SK-N-SH (cell line): ENCODE results near the gene TMEM126B. TPM values are rescaled to one million over a fixed set of nuclear protein-coding genes. Genes with fewer than 3 reads are reported as not detected.

ENCODE experiments used
- CTCF ChIA-PET: fragments of 300-600, 350-600 bp; formaldehyde crosslinking; extraction: SDS; loops from one replicate; lab custom pipeline; 2021; lab: Yijun Ruan, JAX
- POLR2A ChIA-PET: fragments of 350-600 bp; sonication (Branson Sonifier 250); formaldehyde crosslinking; extraction: SDS; loops from one replicate; lab custom pipeline; 2020; ENCODE audit warnings: antibody characterized with exemption, inconsistent platforms; lab: Yijun Ruan, JAX
- DNase-seq: peaks from one replicate; pipeline ENCODE4 v3.0.0; 2012
- H2AFZ ChIP-seq: fragments of 200-600 bp; sonication (generic); 2 replicates; pipeline ENCODE4 v1.8.1; 2016; ENCODE audit warnings: antibody characterized with exemption, mild to moderate bottlenecking, low read depth
- H3F3A ChIP-seq: fragments of 200-600 bp; sonication (generic); replicated peaks from 2 replicates; pipeline ENCODE3; 2016; ENCODE audit warnings: antibody characterized with exemption, mild to moderate bottlenecking; ENCODE audit not compliant: insufficient read depth
- H3K27ac ChIP-seq, 2 experiments: fragments of 200-500 bp in 1 of 2; fragments of 200-600 bp in 1 of 2; sonication (Bioruptor generic) in 1 of 2; sonication (generic), shearing (Covaris generic) in 1 of 2; 2 replicates each; pipeline versions ENCODE4 v1.5.1 to v1.6.1; 2014 to 2016; ENCODE audit warnings: low read depth in 2 of 2, inconsistent platforms in 1 of 2, low read length in 1 of 2, mild to moderate bottlenecking in 1 of 2, mixed read lengths in 1 of 2
- H3K27me3 ChIP-seq: fragments of 200-600 bp; sonication (generic), shearing (Covaris generic); 2 replicates; pipeline ENCODE4 v1.6.1; 2016; ENCODE audit warnings: mixed run types; ENCODE audit not compliant: insufficient read depth
- H3K36me3 ChIP-seq, 2 experiments: fragments of 200-500 bp in 1 of 2; fragments of 200-600 bp in 1 of 2; sonication (Bioruptor generic) in 1 of 2; sonication (generic) in 1 of 2; replicated peaks in 1 of 2; 2 replicates each; pipeline versions ENCODE3 to v1.5.1; 2014 to 2016; ENCODE audit warnings: low read length in 1 of 2, mild to moderate bottlenecking in 1 of 2; ENCODE audit not compliant: insufficient read depth in 2 of 2, control insufficient read depth in 1 of 2
- H3K4me1 ChIP-seq, 2 experiments: fragments of 200-500 bp in 1 of 2; fragments of 200-600 bp in 1 of 2; sonication (Bioruptor generic) in 1 of 2; sonication (generic), shearing (Covaris generic) in 1 of 2; 2 replicates each; pipeline versions ENCODE4 v1.5.1 to v1.6.1; 2014 to 2016; ENCODE audit warnings: low read depth in 1 of 2, low read length in 1 of 2, mixed run types in 1 of 2; ENCODE audit not compliant: insufficient read depth in 2 of 2, control insufficient read depth in 1 of 2
- H3K4me2 ChIP-seq: fragments of 200-600 bp; sonication (generic), shearing (Covaris generic); 2 replicates; pipeline ENCODE4 v1.6.1; 2017; ENCODE audit warnings: mixed run types
- H3K4me3 ChIP-seq, 2 experiments: fragments of 200-500 bp in 1 of 2; fragments of 200-600 bp in 1 of 2; sonication (Bioruptor generic) in 1 of 2; sonication (generic), shearing (Covaris generic) in 1 of 2; 2 replicates each; pipeline versions ENCODE4 v1.5.1 to v1.8.1; 2014 to 2016; ENCODE audit warnings: low read depth in 2 of 2, inconsistent platforms in 1 of 2, low read length in 1 of 2, mild to moderate bottlenecking in 1 of 2, mixed read lengths in 1 of 2, moderate library complexity in 1 of 2
- H3K79me2 ChIP-seq: fragments of 200-600 bp; sonication (generic); 2 replicates; pipeline ENCODE4 v1.8.1; 2017; ENCODE audit warnings: mild to moderate bottlenecking; ENCODE audit not compliant: insufficient read depth
- H3K9ac ChIP-seq: fragments of 200-600 bp; sonication (generic); 2 replicates; pipeline ENCODE4 v1.6.1; 2017; ENCODE audit warnings: mixed run types
- H3K9me2 ChIP-seq: fragments of 200-600 bp; sonication (generic); 2 replicates; pipeline ENCODE4 v1.6.1; 2017; ENCODE audit warnings: mixed run types
- H3K9me3 ChIP-seq: fragments of 200-600 bp; sonication (generic); 2 replicates; pipeline ENCODE4 v1.6.1; 2017; ENCODE audit warnings: mixed run types, mild to moderate bottlenecking, moderate library complexity
- H4K20me1 ChIP-seq: fragments of 200-600 bp; sonication (generic); 2 replicates; pipeline ENCODE4 v1.6.1; 2017; ENCODE audit warnings: mild to moderate bottlenecking, mixed run types; ENCODE audit not compliant: insufficient read depth
- CHD2 ChIP-seq: fragments of 150-350 bp; IDR thresholded peaks from 2 replicates; pipeline ENCODE4 v1.6.1; 2018; ENCODE audit warnings: low read length; ENCODE audit not compliant: partially characterized antibody
- FOXJ3 ChIP-seq: sonication (generic); formaldehyde crosslinking; IDR thresholded peaks from 2 replicates; pipeline ENCODE4 v1.5.1; 2020; ENCODE audit warnings: mild to moderate bottlenecking, missing genetic modification reagents
- GATA2 ChIP-seq: sonication (generic); formaldehyde crosslinking; IDR thresholded peaks from 2 replicates; pipeline ENCODE4 v1.5.0; 2020; ENCODE audit warnings: mild to moderate bottlenecking, missing genetic modification reagents
- IRF3 ChIP-seq: fragments of 150-350 bp; IDR thresholded peaks from 2 replicates; pipeline ENCODE4 v1.6.1; 2016; ENCODE audit warnings: mild to moderate bottlenecking, low read depth, low read length
- MAX ChIP-seq: IDR thresholded peaks from 2 replicates; pipeline ENCODE4 v1.4.0; 2012; ENCODE audit warnings: low read depth
- MXI1 ChIP-seq: IDR thresholded peaks from 2 replicates; pipeline ENCODE4 v1.6.1; 2012; ENCODE audit warnings: mild to moderate bottlenecking, low read depth, low read length, improper control_type of control experiment
- PBX3 ChIP-seq: IDR thresholded peaks from 2 replicates; pipeline ENCODE4; 2012
- RAD21 ChIP-seq: IDR thresholded peaks from 2 replicates; pipeline ENCODE4 v1.6.1; 2012; ENCODE audit warnings: mild to moderate bottlenecking, low read length
- REST ChIP-seq: IDR thresholded peaks from 2 replicates; pipeline ENCODE4 v1.6.1; 2012; ENCODE audit warnings: mild to moderate bottlenecking, low read depth, low read length, moderate library complexity
- RFX5 ChIP-seq: IDR thresholded peaks from 2 replicates; pipeline ENCODE4 v1.6.1; 2012; ENCODE audit warnings: mild to moderate bottlenecking, improper control_type of control experiment, low read length
- RXRA ChIP-seq: IDR thresholded peaks from 2 replicates; pipeline ENCODE4 v1.4.0; 2012; ENCODE audit warnings: low read depth, mild to moderate bottlenecking, borderline replicate concordance
- SMC3 ChIP-seq: IDR thresholded peaks from 2 replicates; pipeline ENCODE4 v1.6.1; 2012; ENCODE audit warnings: low read depth, low read length, improper control_type of control experiment
- TAF1 ChIP-seq: IDR thresholded peaks from 2 replicates; pipeline ENCODE4 v1.6.1; 2012; ENCODE audit warnings: low read depth, mild to moderate bottlenecking, low read length, moderate library complexity, borderline replicate concordance
- USF1 ChIP-seq: IDR thresholded peaks from 2 replicates; pipeline ENCODE4 v1.4.0; 2012; ENCODE audit warnings: low read depth, borderline replicate concordance
- YY1 ChIP-seq: IDR thresholded peaks from 2 replicates; pipeline ENCODE4 v1.4.0; 2012; ENCODE audit warnings: low read depth, mild to moderate bottlenecking
- WGBS: methylation state at CpG from one replicate; pipeline ENCODE4 v1.1.6; 2017; ENCODE audit warnings: low lambda C conversion rate; 5-methylcytosine and 5-hydroxymethylcytosine counted together
- polyA plus RNA-seq, 3 experiments: library from polyadenylated mRNA; depleted of rRNA; stranded (reverse); fragments of >200 nt; gene quantifications; 2 replicates each; pipeline ENCODE4 v1.2.3, GENCODE V29; 2012

The TMEM126B gene
- polyA plus RNA-seq, 1 of the 3 experiments (the other 2 are of a cell fraction): 27.7 TPM

- WGBS: 1% methylated on average over 13 of the region's 13 CpGs
- Histone ChIP-seq H3K79me2 (peaks cover 51% of the 10 kb centered on the region), H4K20me1 (no peaks in the 10 kb centered on the region), H3K27me3 (no peaks in the 10 kb centered on the region), H3K4me1 (peaks cover 0 to 3% of the 10 kb centered on the region in 2 experiments; a peak in 3 of 4 replicates), H3K4me3 (peak overlapping the region; percentile 72 to 87), H3K36me3 (peaks cover 12% of the 10 kb centered on the region in 2 experiments), H3K9me2 (no peaks in the 10 kb centered on the region), H3K9me3 (no peaks in the 10 kb centered on the region), H3K9ac (peak overlapping the region; percentile 67; the same call in 1 of the 2 replicates), H3K4me2 (peak overlapping the region; percentile 65), H2AFZ (peak overlapping the region; percentile 74), H3F3A (no peaks in the 10 kb centered on the region), H3K27ac (peak overlapping the region; percentile 48 to 72; a peak in 3 of 4 replicates)
- TF ChIP-seq MAX (peak; percentile 59; the same call in 1 of the 2 replicates), MXI1 (peak; percentile 94), SMC3 (no peak), YY1 (0 out of 2 replicates have a peak, but pooled peaks have one; percentile 10), GATA2 (no peak), REST (no peak)
- ChIA-PET POLR2A (interaction anchor here (0.7 to 2.0 kb wide), 4 partner anchors 19 to 36 kb away, joined by 3 to 16 read pairs (median 10); partner anchors contain the start of genes CREBZF and TMEM126A), CTCF (interaction anchor here (1.0 to 1.8 kb wide), 2 partner anchors 32 to 226 kb away, joined by 3 to 4 read pairs; partner anchors contain the start of gene CCDC83)
- no peak for DNase-seq
These were observed 463 bp downstream of the TMEM126B start for GRCh38 chr11:85628771-85629341.

- Histone ChIP-seq H3K36me3 (peaks cover 43 to 47% of the 10 kb centered on the region in 2 experiments), H3K27me3 (no peaks in the 10 kb centered on the region), H4K20me1 (no peaks in the 10 kb centered on the region), H2AFZ (no peak overlapping the region), H3K4me3 (no peak overlapping the region), H3K79me2 (peaks cover 49% of the 10 kb centered on the region), H3K9me2 (no peaks in the 10 kb centered on the region), H3F3A (no peaks in the 10 kb centered on the region), H3K9me3 (no peaks in the 10 kb centered on the region), H3K9ac (no peak overlapping the region), H3K4me1 (no peaks in the 10 kb centered on the region; a peak in 2 of 4 replicates), H3K27ac (no peak overlapping the region), H3K4me2 (no peak overlapping the region)
- ChIA-PET CTCF (no interaction called here), POLR2A (no interaction called here)
- DNase-seq: no peak
- 87% methylated on average over 3 of the region's 3 CpGs for WGBS
- no peak for TF ChIP-seq TAF1
- no peak for TF ChIP-seq FOXJ3 (CRISPR knock-in tag)
- TF ChIP-seq REST: no peak
- no peak for TF ChIP-seq RFX5
- no peak for TF ChIP-seq PBX3
- no peak for TF ChIP-seq CHD2
- TF ChIP-seq RAD21: no peak
- no peak for TF ChIP-seq IRF3
- no peak for TF ChIP-seq YY1
- no peak for TF ChIP-seq USF1
- TF ChIP-seq RXRA: no peak
These were observed 6.4 kb downstream of the TMEM126B start for GRCh38 chr11:85634747-85635146.
